GM21367 (cell line): Measurements from ENCODE around the gene OMD.
"Not testable (repeated sequence)": the region's sequence is repeated elsewhere in the genome, so short reads cannot be mapped to it uniquely, and the experiment has no call there.

Source experiments
- ATAC-seq: cut with Tn5 transposase; IDR thresholded peaks from one replicate; pipeline ENCODE4 v1.9.1; 2021; ENCODE audit not compliant: unreplicated experiment

Gene OMD

DNA sequence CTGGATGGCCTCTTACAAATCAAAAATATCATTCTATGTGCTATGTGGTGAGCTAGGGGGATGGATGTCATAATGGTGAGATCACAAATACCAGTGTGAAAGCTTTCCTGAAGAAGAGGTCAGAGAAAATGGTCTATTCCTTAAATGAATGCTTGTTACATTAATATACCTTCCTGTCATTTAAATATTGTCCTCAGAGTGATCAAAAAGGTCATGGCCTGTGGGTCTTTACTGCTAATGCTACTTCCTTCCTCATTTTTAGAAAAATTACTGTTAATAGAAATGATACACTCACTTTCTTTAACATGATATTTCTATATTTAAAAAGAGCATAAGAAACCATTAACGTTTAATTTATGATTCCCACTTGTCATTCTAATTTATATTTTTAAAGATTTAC lies 9.7 kb downstream of the OMD start:
- no peak for ATAC-seq

DNA sequence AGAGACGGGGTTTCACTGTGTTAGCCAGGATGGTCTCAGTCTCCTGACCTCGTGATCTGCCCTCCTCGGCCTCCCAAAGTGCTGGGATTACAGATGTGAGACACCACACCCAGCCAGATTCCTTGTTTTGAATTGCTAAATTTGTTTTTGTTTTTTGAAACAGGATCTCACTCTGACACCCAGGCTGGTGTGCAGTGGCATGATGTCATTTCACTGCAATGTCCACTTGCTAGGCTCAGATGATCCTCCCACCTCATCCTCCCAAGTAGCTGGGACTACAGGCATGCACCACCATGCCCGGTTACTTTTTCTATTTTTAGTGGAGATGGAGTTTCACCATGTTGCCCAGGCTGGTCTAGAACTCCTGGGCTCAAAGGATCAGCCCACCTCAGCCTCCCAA lies 13.1 kb downstream of the OMD start:
- not testable (repeated sequence) for ATAC-seq

DNA sequence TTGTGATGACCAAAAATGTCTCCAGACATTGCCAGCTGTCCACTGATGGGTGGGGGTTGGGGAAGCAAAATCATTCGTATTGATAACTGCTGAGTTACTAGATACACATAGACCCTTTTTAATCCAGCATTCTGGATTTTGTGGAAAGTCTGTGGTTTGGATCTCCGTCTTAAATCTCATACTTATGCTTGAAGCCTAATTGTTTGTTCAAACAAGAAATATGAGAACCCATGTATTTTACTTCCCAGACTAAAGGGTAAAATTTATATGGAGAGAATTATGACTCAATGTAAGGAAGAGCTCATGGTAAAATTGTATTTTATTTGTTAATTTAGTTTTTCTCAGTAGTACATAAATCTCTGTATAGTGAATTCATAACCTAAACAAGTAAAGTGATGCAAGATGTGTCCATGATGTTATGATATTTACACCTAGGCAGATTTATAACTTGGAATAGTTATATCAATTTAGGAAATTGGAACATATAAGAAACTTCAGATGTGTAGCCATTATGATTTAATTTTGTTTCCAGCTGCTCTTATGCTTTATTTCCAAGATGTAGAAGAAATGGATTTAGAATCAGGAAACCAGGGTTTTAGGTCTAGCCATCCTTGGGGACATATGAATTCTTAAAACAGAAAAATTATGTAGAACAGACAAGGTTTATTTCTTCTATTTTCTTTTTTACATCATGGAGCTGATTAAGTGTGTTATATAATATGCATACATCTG lies 15.4 kb downstream of the OMD start:
- no peak for ATAC-seq

DNA sequence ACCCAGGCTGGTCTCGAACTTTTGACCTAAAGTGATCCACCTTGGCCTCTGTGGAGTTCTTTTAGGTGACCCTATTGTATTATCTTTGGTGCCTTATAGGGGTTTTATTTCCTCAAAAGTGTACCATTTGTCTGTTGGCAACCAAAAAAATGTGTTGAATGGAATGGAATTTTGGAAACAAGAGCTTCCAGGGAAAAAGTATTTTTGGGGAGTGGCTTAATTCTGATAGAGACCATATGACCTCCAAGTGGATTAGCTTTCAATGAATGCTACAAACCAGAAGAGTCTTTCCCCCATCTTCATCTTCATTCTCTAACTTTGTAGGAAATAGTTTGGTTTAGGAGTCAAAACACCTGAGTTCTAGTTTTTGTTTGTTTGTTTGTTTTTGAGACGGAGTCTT lies 16.5 kb downstream of the OMD start:
- no peak for ATAC-seq

DNA sequence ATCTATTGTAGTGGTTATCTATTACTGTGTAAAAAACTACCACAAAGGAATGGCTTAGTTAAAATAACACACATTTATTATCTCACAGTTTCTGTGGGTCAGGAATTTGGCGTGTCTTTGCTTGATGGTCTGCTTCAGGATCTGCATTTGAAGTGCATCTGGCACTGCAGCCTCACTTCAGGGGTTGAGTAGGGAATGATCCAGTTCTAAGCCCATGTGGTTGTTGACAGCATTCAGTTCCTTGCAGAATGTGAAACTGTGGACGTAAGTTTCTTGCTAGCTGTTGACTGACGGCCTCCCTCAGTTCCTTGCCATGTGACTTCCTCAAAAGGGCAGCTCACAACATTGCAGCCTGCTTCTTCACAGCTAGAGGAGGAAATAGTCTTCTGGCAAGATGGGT lies 17.8 kb downstream of the OMD start:
- ATAC-seq: no peak

DNA sequence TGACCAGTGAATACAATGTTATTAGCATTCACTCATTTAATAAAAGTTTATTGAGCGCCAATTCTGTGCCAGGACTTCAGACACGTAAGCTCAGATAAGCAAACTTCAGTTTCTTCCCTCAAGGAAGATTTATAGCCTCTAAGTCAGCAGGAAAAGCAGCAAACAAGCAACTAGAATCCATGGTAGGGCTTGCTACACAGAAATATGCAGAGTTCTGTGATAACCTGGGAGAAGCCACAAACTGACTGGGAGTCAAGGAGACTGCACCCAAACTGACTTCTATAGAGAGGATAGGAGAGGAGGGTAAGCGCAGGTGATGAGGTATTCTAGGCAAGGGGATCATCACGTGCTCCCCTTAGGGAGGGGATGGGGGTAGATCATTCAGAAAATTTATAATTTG lies 18.5 kb downstream of the OMD start:
- no peak for ATAC-seq

DNA sequence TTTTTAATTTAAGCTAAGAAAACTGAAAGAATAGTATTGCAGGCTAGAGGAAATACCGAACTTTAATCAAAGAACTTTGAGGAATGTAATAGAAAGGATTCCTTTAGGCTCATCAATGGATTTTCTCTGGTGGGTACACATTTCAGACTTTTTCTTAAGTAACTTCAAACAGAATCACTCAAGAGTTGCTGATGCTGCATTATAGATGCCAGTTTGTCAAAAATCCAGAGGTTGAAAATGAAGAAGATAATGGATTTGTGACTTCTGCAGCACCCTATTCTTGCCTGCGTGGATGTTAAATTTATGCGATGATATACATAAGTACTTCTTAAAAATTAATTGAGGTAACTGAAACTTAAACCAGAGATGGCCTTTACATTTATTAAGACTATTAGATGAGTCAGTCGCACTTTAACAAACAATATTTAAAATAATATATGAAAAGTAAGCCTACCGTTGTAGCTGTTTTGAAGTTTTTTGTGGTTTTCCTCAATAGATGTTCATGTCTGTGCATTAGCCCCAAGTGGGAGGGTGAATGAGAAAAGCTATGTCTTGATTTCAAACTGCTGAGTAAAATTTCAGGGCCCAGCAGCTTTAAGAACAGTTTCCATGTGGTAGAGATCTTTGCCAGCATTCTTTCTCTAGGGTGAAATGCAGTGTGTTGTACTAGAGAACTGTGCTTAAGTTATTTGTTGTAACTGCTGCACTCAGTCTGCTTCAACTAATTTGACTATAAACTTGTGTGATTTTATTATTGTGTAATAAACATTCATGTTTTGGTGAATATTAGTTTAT lies 20.0 kb downstream of the OMD start, which contains the start of gene OGN:
OGN (minus strand) TSS at position 537 of the 795 bp plus-strand sequence. CDS start 1,171 bp downstream, outside the sequence.
- no peak for ATAC-seq

DNA sequence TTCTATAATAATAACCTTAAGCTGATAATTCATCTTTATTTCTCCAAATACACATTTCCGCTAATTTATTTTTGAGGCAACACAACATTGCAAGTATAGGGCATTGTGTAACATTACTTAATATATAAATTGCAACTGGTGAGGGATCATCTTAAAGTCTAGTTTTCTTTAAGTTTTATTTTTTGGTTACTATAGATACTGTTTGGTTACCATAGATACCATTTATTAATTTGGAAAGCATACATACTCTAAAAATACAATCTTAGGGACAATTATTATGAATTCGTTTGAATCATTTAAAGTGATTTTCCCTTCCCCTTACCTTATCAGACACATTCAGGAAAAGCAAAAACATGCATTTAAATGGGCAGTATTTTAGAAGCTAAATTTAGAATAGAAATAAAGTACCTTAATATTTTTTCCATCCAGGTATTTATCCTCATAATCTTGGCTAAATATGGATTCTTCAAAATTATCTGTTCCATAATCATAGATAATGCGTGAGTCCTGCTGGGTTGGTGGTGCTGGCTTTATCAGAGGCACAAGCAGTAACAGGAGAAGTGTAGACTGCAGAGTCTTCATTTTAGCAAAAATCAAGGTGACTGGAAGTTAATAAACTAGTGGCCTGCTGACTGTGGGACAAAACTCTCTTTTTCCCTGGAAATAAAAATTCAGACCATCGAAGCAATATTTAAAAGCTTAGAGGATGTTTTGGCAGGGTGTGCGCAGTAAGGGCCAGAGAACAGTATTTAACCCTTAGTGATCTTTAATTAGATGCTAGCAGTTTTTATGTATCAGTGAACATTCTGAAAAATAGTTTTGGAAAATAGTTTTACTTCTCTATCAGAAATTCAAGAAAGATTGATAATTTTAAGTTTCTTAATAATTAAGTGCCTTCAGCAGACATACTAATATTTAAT lies 21.2 kb downstream of the OMD start:
- no peak for ATAC-seq

DNA sequence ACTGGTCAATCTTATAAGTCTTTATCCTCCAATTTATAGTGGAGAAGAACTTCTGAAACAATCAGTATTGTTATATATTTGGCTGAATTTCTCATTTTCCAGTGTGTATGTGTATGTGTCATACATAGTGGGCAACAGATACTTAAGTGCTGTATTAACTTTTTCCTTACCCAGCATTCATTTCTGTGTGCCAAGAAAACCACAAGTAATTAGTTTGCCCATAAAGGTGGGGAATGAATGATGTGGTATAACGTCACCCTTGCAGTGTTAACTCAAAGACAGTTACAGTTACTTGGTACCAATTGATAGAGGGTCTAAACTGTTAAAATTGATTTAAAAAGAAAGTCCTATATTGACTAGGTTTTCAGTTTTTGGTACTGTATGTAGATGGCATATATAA lies 21.9 kb downstream of the OMD start:
- ATAC-seq: no peak

DNA sequence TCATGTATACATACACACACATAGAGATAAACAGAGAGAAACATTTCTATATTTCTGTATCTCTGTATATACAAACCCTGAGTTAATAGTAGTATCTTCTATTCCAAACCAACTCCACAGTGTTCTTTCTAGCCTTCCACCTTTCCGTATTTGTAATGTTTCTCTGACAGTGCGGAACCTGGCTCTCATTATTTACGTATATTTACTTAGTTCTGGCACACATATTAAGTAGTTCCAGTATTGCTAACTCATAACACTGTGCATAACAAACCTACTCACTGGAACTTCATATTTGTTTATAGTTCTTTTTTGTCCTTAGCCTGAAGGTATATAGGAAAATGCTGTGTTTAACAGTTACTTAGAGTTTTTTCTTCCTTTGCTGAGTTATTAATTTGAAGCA lies 26.4 kb downstream of the OMD start:
- ATAC-seq: no peak

DNA sequence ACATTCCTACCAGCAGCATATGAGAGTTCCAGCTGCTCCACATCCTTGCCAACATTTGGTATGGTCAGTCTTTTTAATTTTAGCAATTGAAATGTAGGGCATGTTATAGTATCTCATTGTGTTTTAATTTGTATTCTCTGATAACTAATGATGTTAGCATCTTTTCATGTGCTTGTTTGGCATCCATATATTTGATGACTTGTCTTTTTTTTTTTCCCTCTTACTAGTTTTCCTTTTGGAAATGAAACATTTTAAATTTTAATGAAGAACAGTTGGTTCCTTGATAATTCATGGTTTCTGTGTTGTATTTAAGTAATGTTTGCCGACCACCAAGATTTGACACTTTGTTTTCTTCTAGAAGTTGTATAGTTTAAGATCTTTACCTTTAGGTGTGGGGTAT lies 28.7 kb downstream of the OMD start:
- ATAC-seq: no peak

DNA sequence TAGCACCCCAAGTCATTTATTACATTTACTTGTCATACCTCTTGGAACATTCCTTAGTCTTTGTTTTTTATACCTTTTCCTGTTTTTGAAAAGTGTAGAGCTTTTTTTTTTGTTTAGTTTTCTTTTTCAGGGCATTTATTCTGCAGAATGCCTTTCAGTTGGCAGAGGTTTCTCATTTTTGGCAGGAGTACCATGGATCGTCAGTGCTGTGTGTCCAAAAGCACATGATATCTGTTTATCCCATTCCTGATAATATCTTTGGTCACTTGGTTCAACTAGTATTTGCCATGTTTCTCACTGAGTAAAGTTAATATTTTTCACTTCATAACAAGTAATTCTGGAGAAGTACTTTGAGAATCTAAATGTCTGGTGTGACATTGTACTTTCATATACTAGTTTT lies 30.6 kb downstream of the OMD start:
- no peak for ATAC-seq

DNA sequence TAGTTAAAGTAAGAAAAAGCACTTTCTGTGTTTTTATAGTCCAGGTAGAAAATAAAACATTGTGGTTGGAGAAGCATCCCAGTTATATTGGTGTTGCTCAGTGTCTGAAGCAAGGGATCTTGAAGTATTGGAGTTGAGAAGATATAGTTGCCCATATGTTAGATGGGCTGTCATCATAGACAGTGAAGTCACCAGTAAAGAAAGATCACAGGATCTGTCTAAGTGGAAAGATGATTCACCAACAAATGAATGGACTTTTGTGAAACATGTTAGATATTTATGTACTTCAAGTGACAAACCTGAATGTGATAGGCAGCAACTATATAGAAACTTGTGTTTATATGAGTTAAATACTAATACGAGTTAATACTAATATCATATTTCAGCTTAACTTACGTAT lies 31.6 kb downstream of the OMD start:
- no peak for ATAC-seq

DNA sequence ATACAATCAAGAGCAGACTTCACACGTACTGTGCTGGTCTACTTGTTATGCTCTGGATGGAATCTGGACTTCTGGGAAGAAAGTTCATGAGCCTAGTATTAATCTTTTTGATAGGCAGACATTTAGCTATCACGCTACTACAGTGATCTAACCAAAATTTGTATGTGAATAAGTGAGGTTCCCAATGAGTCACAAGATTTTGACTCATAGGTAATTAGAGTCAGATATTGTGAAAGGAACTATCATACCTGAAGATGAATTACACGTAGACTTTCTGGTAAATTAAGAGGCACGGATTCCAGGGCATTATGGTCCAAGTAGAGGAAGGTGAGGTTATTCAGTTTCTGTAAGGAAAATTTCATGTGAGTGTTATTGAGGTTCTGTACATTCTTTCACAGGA lies 38.3 kb downstream of the OMD start:
- no peak for ATAC-seq

DNA sequence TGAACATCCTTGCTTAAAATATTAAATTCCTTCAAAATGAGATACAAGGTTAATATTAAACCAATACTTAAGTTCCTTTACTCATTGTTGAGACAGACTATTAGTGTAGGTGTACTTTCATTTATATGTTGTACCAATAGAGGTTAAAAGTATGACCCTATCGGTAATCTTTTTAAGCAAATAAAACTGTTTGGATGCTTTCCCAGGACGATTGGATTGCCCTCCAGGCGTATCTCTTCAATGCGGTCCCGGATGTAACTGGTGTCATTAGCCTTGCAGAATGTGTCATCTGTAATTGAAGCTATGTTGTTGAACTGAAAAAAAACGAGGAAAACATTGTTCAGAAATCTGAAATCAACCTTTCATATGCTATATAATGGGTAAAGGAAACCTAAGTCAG lies 38.8 kb downstream of the OMD start:
- no peak for ATAC-seq

DNA sequence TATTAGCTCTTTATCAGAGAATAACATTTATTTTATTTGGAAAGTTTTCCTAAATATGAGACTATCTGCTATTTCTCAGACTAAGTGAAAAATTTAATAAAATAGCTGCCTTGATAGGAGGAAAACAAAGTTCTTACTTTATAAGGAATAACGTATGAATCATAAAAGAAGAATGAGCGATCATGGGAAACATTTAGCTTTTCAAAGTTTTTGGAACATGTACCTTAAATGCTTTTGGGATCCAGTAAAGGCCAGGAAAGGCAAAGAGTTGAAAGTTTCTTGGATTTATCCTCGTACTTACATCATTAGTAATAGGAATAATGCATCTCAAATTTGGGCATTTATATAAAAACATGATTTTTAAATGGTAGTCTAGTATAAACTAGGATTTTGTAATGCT lies 39.3 kb downstream of the OMD start:
- no peak for ATAC-seq

DNA sequence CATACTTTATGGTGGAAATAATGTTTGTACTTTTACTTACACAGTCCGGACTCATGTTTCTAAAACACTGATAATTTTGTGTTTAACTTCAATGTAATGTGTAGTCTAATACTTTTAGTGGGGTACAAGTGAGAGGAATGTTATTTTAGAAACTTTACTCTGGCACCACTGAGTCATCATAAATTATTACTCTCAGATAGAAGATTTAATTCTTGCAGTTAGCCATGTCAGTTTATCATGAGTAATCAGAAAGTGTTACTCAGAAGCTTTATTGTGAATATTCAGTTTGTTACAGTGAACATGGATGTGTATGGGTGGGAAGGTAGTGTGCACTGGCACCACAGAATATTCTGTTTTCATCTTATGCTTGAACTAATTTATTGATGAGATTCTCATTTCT lies 39.9 kb downstream of the OMD start:
- no peak for ATAC-seq

DNA sequence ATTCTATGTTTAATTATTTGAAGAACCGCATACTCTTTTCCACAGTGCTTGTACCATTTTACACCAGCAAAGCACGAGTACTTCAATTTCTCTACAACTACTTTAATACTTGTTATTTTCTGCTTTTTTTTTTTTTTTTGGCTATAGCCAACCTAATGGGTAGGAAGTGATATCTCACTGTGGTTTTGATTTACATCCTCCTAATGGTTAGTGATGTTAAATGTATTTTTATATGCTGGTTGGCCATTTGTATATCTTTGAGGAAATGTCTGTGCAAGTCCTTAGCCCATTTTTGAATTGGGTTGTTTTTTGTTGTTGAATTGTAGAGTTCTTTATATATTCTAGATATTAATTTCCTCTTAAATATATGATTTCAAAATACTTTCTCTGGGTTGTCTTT lies 42.5 kb downstream of the OMD start:
- ATAC-seq: no peak

DNA sequence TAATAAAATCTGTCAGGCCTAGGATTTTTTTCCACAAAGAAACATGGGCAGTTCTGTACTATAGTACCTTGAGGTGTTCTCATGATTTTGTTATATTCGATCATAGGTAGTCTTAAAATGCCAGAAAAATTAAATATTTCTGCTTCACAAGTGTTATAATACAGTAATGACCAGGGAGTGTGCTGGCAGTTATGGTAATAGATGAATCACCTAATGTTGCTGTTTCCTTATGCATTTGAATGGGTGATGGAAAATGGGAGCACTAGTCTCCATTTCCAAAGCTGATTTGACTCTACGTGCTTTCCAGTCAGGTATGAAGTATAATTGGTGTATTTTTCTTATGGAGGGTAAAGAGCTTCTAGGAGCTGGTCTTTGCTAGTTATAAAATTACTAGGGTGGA lies 43.7 kb downstream of the OMD start:
- no peak for ATAC-seq

DNA sequence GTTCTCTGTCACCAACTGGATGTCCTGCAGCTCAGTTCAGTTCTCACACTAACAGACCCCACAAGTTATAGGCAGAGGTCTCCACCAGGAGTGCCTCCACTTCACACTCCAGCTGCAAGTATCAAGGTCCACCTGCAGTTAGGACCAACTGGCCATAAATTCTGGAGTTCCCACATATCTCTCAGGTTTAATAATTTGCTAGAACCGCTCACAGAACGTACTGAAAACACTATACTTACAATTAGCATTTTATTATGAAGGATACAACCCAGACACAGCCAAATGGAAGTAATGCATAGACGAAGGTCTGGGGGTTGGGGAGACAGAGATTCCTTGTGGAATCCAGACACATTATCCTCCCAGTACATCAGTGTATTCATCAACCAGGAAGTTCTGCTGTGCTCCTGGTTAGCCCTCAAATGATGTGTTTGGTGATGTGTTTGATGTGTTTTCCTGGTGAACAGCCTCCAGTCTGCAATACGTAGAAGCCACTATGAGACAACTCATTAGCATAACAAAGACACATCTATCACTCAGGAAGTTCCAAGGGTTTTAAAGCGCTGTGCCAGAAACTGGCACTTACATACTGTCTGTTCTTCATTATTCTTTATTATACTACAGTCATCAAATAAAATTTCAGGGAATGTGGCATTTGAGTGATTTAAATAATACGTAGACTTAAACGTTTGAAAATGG lies 45.3 kb downstream of the OMD start:
- ATAC-seq: no peak

DNA sequence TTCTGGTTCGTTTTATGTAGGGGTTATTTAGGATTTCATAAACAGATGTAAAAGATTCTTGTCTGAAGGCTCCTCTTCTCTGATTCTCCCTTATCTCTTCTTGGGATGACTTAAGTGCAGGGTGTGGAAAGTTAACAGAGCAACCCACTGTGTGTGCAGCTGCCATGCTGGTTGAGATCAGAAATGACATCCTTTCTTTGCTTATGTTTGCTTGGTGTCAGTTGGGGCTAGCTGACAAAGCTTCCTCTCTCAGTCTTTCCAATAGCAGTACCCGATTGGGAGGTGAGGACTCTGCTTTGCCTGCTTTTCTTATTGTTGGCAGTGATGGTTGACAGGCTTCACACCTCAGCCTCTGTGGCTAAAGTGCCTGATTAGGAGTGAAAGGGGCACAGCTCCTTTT lies 46.4 kb downstream of the OMD start:
- no peak for ATAC-seq
